Immature natural killer cell (primary cell): ENCODE measurements around the gene IL34. TPM values are rescaled to one million over a fixed set of nuclear protein-coding genes. Genes with fewer than 3 reads are reported as not detected.

Experiments
- DNase-seq, 3 donors: peaks; one replicate each; pipeline ENCODE4 v3.0.0; 2022; ENCODE audit warnings: mixed read lengths in 1 of 3
- H3K27ac Mint-ChIP-seq, 6 donors: one replicate each; pipeline ENCODE4 v1.8.0; 2020; ENCODE audit warnings: mixed read lengths in 6 of 6, mild to moderate bottlenecking in 5 of 6, inconsistent platforms in 4 of 6, moderate library complexity in 3 of 6
- H3K27me3 Mint-ChIP-seq, 3 donors: one replicate each; pipeline ENCODE4 v1.8.0; 2020 to 2021; ENCODE audit warnings: low read depth in 3 of 3, mild to moderate bottlenecking in 3 of 3, mixed read lengths in 3 of 3, moderate library complexity in 3 of 3, inconsistent platforms in 1 of 3
- H3K36me3 Mint-ChIP-seq, 3 donors: one replicate each; pipeline ENCODE4 v1.8.0; 2020; ENCODE audit warnings: mixed read lengths in 3 of 3, inconsistent platforms in 2 of 3, mild to moderate bottlenecking in 2 of 3
- H3K4me1 Mint-ChIP-seq, 2 donors: one replicate each; pipeline ENCODE4 v1.8.0; 2020; ENCODE audit warnings: inconsistent platforms in 2 of 2, mild to moderate bottlenecking in 2 of 2, mixed read lengths in 2 of 2, moderate library complexity in 1 of 2
- H3K4me3 Mint-ChIP-seq, 5 donors: one replicate each; pipeline ENCODE4 v1.8.0; 2020; ENCODE audit warnings: mild to moderate bottlenecking in 5 of 5, mixed read lengths in 5 of 5, inconsistent platforms in 3 of 5, moderate library complexity in 3 of 5
- H3K9me3 Mint-ChIP-seq, 6 donors: one replicate each; pipeline ENCODE4 v1.8.0; 2020; ENCODE audit warnings: mild to moderate bottlenecking in 6 of 6, mixed read lengths in 6 of 6, inconsistent platforms in 4 of 6, moderate library complexity in 3 of 6
- polyA plus RNA-seq, 3 donors: library from polyadenylated mRNA; unstranded; fragments of 300-500 nt; fragmentation: Illumina TruSeq; gene quantifications; one replicate each; pipeline ENCODE4 v1.2.3, GENCODE V29; 2021

The IL34 gene
- polyA plus RNA-seq, 3 donors from 2014 or later, result not detected

- Mint-ChIP-seq H3K27ac (no peak overlapping the region), H3K27me3 (peaks cover 0 to 6% (median 3%) of the 10 kb centered on the region in 3 donors), H3K36me3 (peaks cover 0 to 4% (median 0%) of the 10 kb centered on the region in 3 donors), H3K9me3 (no peaks in the 10 kb centered on the region), H3K4me3 (no peak overlapping the region), H3K4me1 (peaks cover 0 to 8% of the 10 kb centered on the region in 2 donors)
- no peak for DNase-seq
Measured at GRCh38 chr16:70689035-70689969, 42.9 kb downstream of the IL34 start.

GRCh38 chr16:70689970-70690891 lies 43.9 kb downstream of the IL34 start:
- H3K9me3 Mint-ChIP-seq, result no peaks in the 10 kb centered on the region
- no peak overlapping the region for H3K27ac Mint-ChIP-seq
- H3K36me3 Mint-ChIP-seq, result peaks cover 0 to 4% (median 0%) of the 10 kb centered on the region in 3 donors
- H3K4me3 Mint-ChIP-seq, result no peak overlapping the region
- DNase-seq, result no peak
- peaks cover under 1 to 9% of the 10 kb centered on the region in 2 donors for H3K4me1 Mint-ChIP-seq
- peaks cover 0 to 6% (median 3%) of the 10 kb centered on the region in 3 donors for H3K27me3 Mint-ChIP-seq

- Mint-ChIP-seq H3K4me3 (no peak overlapping the region), H3K4me1 (peaks cover 11 to 15% of the 10 kb centered on the region in 2 donors), H3K9me3 (no peaks in the 10 kb centered on the region), H3K27ac (no peak overlapping the region), H3K36me3 (peaks cover 0 to 4% (median 0%) of the 10 kb centered on the region in 3 donors), H3K27me3 (peaks cover 0 to 3% (median 3%) of the 10 kb centered on the region in 3 donors)
- DNase-seq, result no peak
Measured at GRCh38 chr16:70691223-70692129, 45.1 kb downstream of the IL34 start.

GRCh38 chr16:70692130-70692872 lies 45.9 kb downstream of the IL34 start:
- Mint-ChIP-seq H3K4me3 (no peak overlapping the region), H3K4me1 (peaks cover 16 to 17% of the 10 kb centered on the region in 2 donors), H3K9me3 (no peaks in the 10 kb centered on the region), H3K27ac (no peak overlapping the region), H3K27me3 (peaks cover 0 to 2% (median 1%) of the 10 kb centered on the region in 3 donors), H3K36me3 (peaks cover 0 to 2% (median 0%) of the 10 kb centered on the region in 3 donors)
- DNase-seq, result no peak

GRCh38 chr16:70692873-70693671 lies 46.7 kb downstream of the IL34 start:
- Mint-ChIP-seq H3K9me3 (no peaks in the 10 kb centered on the region), H3K27ac (no peak overlapping the region), H3K4me3 (no peak overlapping the region), H3K27me3 (peaks cover 0 to 2% (median 0%) of the 10 kb centered on the region in 3 donors), H3K4me1 (peaks cover 15 to 17% of the 10 kb centered on the region in 2 donors), H3K36me3 (no peaks in the 10 kb centered on the region)
- DNase-seq, result no peak

- H3K27ac Mint-ChIP-seq, result no peak overlapping the region
- DNase-seq, result no peak
- no peaks in the 10 kb centered on the region for H3K27me3 Mint-ChIP-seq
- H3K36me3 Mint-ChIP-seq, result no peaks in the 10 kb centered on the region
- H3K9me3 Mint-ChIP-seq, result no peaks in the 10 kb centered on the region
- H3K4me1 Mint-ChIP-seq, result peaks cover 17 to 21% of the 10 kb centered on the region in 2 donors
- H3K4me3 Mint-ChIP-seq, result no peak overlapping the region
Measured at GRCh38 chr16:70694088-70694867, 47.9 kb downstream of the IL34 start.

- no peak overlapping the region for H3K27ac Mint-ChIP-seq
- H3K9me3 Mint-ChIP-seq, result no peaks in the 10 kb centered on the region
- no peak for DNase-seq
- H3K4me3 Mint-ChIP-seq, result no peak overlapping the region
- no peaks in the 10 kb centered on the region for H3K27me3 Mint-ChIP-seq
- H3K36me3 Mint-ChIP-seq, result no peaks in the 10 kb centered on the region
- H3K4me1 Mint-ChIP-seq, result peaks cover 17 to 22% of the 10 kb centered on the region in 2 donors
Measured at GRCh38 chr16:70694868-70695218, 48.5 kb downstream of the IL34 start.

- Mint-ChIP-seq H3K27ac (peak overlapping the region in 4 of 6 donors; percentile 7 to 75 (median 38)), H3K27me3 (no peaks in the 10 kb centered on the region), H3K4me3 (peak overlapping the region in 2 of 5 donors; percentile 18 to 61), H3K4me1 (peaks cover 17 to 22% of the 10 kb centered on the region in 2 donors), H3K36me3 (no peaks in the 10 kb centered on the region), H3K9me3 (no peaks in the 10 kb centered on the region)
- peak in 1 of 3 donors; percentile 13 for DNase-seq
Measured at GRCh38 chr16:70695331-70696070, 49.1 kb downstream of the IL34 start.

GRCh38 chr16:70696355-70696754 lies 50.0 kb downstream of the IL34 start:
- Mint-ChIP-seq H3K27me3 (no peaks in the 10 kb centered on the region), H3K4me1 (peaks cover 19 to 22% of the 10 kb centered on the region in 2 donors), H3K9me3 (no peaks in the 10 kb centered on the region), H3K36me3 (no peaks in the 10 kb centered on the region), H3K27ac (no peak overlapping the region), H3K4me3 (no peak overlapping the region)
- DNase-seq, result no peak

- H3K36me3 Mint-ChIP-seq, result no peaks in the 10 kb centered on the region
- peaks cover 19 to 22% of the 10 kb centered on the region in 2 donors for H3K4me1 Mint-ChIP-seq
- H3K9me3 Mint-ChIP-seq, result no peaks in the 10 kb centered on the region
- no peaks in the 10 kb centered on the region for H3K27me3 Mint-ChIP-seq
- no peak overlapping the region for H3K4me3 Mint-ChIP-seq
- no peak for DNase-seq
- no peak overlapping the region for H3K27ac Mint-ChIP-seq
Measured at GRCh38 chr16:70696952-70697593, 50.7 kb downstream of the IL34 start.
